NCI-H2029 (cell line): ENCODE data around the gene ARHGAP26.

Source experiments
- DNase-seq: peaks from one replicate; lab custom pipeline; 2025; lab: John Stamatoyannopoulos, UW

The ARHGAP26 gene

GRCh38 chr5:142847898-142848790 is 78.0 kb downstream of the ARHGAP26 start:
- DNase-seq: no peak

- no peak for DNase-seq
Measured at GRCh38 chr5:142849466-142849865, 79.3 kb downstream of the ARHGAP26 start.

- no peak for DNase-seq
Measured at GRCh38 chr5:142849880-142850279, 79.7 kb downstream of the ARHGAP26 start.

GRCh38 chr5:142851731-142852130 is 81.6 kb downstream of the ARHGAP26 start:
- DNase-seq: no peak

- no peak for DNase-seq
Measured at GRCh38 chr5:142852416-142853198, 82.4 kb downstream of the ARHGAP26 start.

GRCh38 chr5:142853682-142854081 is 83.5 kb downstream of the ARHGAP26 start:
- no peak for DNase-seq

- DNase-seq: no peak
Measured at GRCh38 chr5:142856269-142856782, 86.1 kb downstream of the ARHGAP26 start.

GRCh38 chr5:142857405-142857804 is 87.2 kb downstream of the ARHGAP26 start:
- no peak for DNase-seq

GRCh38 chr5:142859037-142859436 is 88.9 kb downstream of the ARHGAP26 start:
- DNase-seq: no peak

GRCh38 chr5:142860270-142860669 is 90.1 kb downstream of the ARHGAP26 start:
- no peak for DNase-seq

GRCh38 chr5:142861011-142861410 is 90.8 kb downstream of the ARHGAP26 start:
- no peak for DNase-seq

- DNase-seq: no peak
Measured at GRCh38 chr5:142862594-142862993, 92.4 kb downstream of the ARHGAP26 start.

GRCh38 chr5:142863856-142864255 is 93.7 kb downstream of the ARHGAP26 start:
- DNase-seq: no peak

- DNase-seq: no peak
Measured at GRCh38 chr5:142864290-142865260, 94.4 kb downstream of the ARHGAP26 start.

- no peak for DNase-seq
Measured at GRCh38 chr5:142865631-142866030, 95.5 kb downstream of the ARHGAP26 start.

- DNase-seq: peak; percentile 72
Measured at GRCh38 chr5:142866563-142867275, 96.5 kb downstream of the ARHGAP26 start.

GRCh38 chr5:142869886-142870285 is 99.7 kb downstream of the ARHGAP26 start:
- peak; percentile 37 for DNase-seq

- DNase-seq: peak; percentile 60
Measured at GRCh38 chr5:142870532-142871362, 100.6 kb downstream of the ARHGAP26 start.

GRCh38 chr5:142871363-142872193 is 101.4 kb downstream of the ARHGAP26 start:
- no peak for DNase-seq
